HFFc6 (cell line): Measurements from ENCODE around the gene DNAJC28. TPM values are rescaled to one million over a fixed set of nuclear protein-coding genes. Genes with fewer than 3 reads are reported as not detected.
"Not testable (repeated sequence)": the region's sequence is repeated elsewhere in the genome, so short reads cannot be mapped to it uniquely, and the experiment has no call there.

Source experiments
- DNase-seq: peaks from one replicate; pipeline ENCODE4 v3.0.0-alpha.2; 2018
- H3K27ac Mint-ChIP-seq: 2 replicates; pipeline ENCODE4 v1.8.0; 2020; ENCODE audit warnings: mild to moderate bottlenecking, mixed read lengths
- H3K27me3 Mint-ChIP-seq: 2 replicates; pipeline ENCODE4 v1.8.0; 2021; ENCODE audit warnings: mild to moderate bottlenecking, moderate library complexity, mixed read lengths; ENCODE audit not compliant: insufficient read depth
- H3K36me3 Mint-ChIP-seq: 2 replicates; pipeline ENCODE4 v1.8.0; 2021; ENCODE audit warnings: low read depth, mixed read lengths
- H3K4me1 Mint-ChIP-seq: 2 replicates; pipeline ENCODE4 v1.8.0; 2020; ENCODE audit warnings: low read depth, mixed read lengths
- H3K4me3 Mint-ChIP-seq: 2 replicates; pipeline ENCODE4 v1.8.0; 2020; ENCODE audit warnings: mild to moderate bottlenecking, moderate library complexity, mixed read lengths
- H3K9me3 Mint-ChIP-seq: 2 replicates; pipeline ENCODE4 v1.8.0; 2020; ENCODE audit warnings: mild to moderate bottlenecking, mixed read lengths
- CTCF ChIP-seq: fragments of 200-600 bp; sonication (generic); IDR thresholded peaks from 2 replicates; pipeline ENCODE4 v1.5.0; 2021; ENCODE audit warnings: antibody characterized with exemption, mild to moderate bottlenecking
- total RNA-seq, 6 experiments: library from RNA; stranded (reverse); fragmentation: NEBNext Ultra II Directional; extraction: Animal tissue kit (Norgen Biotek cat#: 25700); gene quantifications; 2 replicates in 1 of 6; 3 replicates in 5 of 6; pipeline ENCODE4 v1.2.3, GENCODE V29; 2021

DNAJC28 gene
- total RNA-seq, 6 experiments from 2014 or later = 0.91 to 2.2 (median 1.2) TPM

- no peak for DNase-seq
- Mint-ChIP-seq H3K4me3 (no peak overlapping the region), H3K27me3 (no peaks in the 10 kb centered on the region; the same call in 1 of the 2 replicates), H3K9me3 (no peaks in the 10 kb centered on the region), H3K4me1 (peaks cover 33% of the 10 kb centered on the region), H3K27ac (no peak overlapping the region), H3K36me3 (no peaks in the 10 kb centered on the region)
- no peak for TF ChIP-seq CTCF
These were observed 35.6 kb downstream of the DNAJC28 start for GRCh38 chr21:33455686-33456446.

- Mint-ChIP-seq H3K9me3 (no peaks in the 10 kb centered on the region), H3K4me3 (peak overlapping the region; percentile 2; the same call in 1 of the 2 replicates), H3K27ac (peak overlapping the region; percentile 58)
These were observed 39.2 kb downstream of the DNAJC28 start for GRCh38 chr21:33452362-33452761.

GRCh38 chr21:33451634-33452071 is 39.9 kb downstream of the DNAJC28 start:
- no peak overlapping the region for H3K4me3 Mint-ChIP-seq

More at GRCh38 chr21:33452362-33452761, 39.2 kb downstream of the DNAJC28 start:
- Mint-ChIP-seq H3K4me1 (peaks cover 23% of the 10 kb centered on the region), H3K27me3 (no peaks in the 10 kb centered on the region; the same call in 1 of the 2 replicates), H3K36me3 (no peaks in the 10 kb centered on the region)
- no peak for DNase-seq
- TF ChIP-seq CTCF = no peak

GRCh38 chr21:33449616-33450015 is 41.9 kb downstream of the DNAJC28 start:
- no peak for TF ChIP-seq CTCF
- no peak for DNase-seq
- Mint-ChIP-seq H3K36me3 (no peaks in the 10 kb centered on the region), H3K4me1 (peaks cover 28% of the 10 kb centered on the region), H3K27ac (no peak overlapping the region), H3K4me3 (no peak overlapping the region), H3K9me3 (no peaks in the 10 kb centered on the region), H3K27me3 (no peaks in the 10 kb centered on the region; the same call in 1 of the 2 replicates)

More at GRCh38 chr21:33451634-33452071, 39.9 kb downstream of the DNAJC28 start:
- peak; percentile 32 for DNase-seq
- H3K4me1 Mint-ChIP-seq = peaks cover 23% of the 10 kb centered on the region
- H3K9me3 Mint-ChIP-seq = no peaks in the 10 kb centered on the region
- no peaks in the 10 kb centered on the region for H3K36me3 Mint-ChIP-seq
- peak overlapping the region; percentile 58 for H3K27ac Mint-ChIP-seq
- TF ChIP-seq CTCF = no peak
- no peaks in the 10 kb centered on the region; the same call in 1 of the 2 replicates for H3K27me3 Mint-ChIP-seq

GRCh38 chr21:33446620-33447019 is 44.9 kb downstream of the DNAJC28 start:
- H3K4me1 Mint-ChIP-seq = peaks cover 24% of the 10 kb centered on the region
- not testable (repeated sequence) for H3K4me3 Mint-ChIP-seq, H3K27ac Mint-ChIP-seq, DNase-seq, H3K27me3 Mint-ChIP-seq, H3K36me3 Mint-ChIP-seq, H3K9me3 Mint-ChIP-seq

- Mint-ChIP-seq H3K27me3 (no peaks in the 10 kb centered on the region), H3K27ac (no peak overlapping the region)
These were observed 47.0 kb downstream of the DNAJC28 start for GRCh38 chr21:33444499-33444898.

More at GRCh38 chr21:33444499-33444898, 47.0 kb downstream of the DNAJC28 start:
- Mint-ChIP-seq H3K9me3 (no peaks in the 10 kb centered on the region), H3K4me1 (peaks cover 21% of the 10 kb centered on the region), H3K4me3 (no peak overlapping the region), H3K36me3 (no peaks in the 10 kb centered on the region)
- TF ChIP-seq CTCF = no peak
- DNase-seq = no peak
